PFSK-1 (cell line): ENCODE data around the gene AP2B1.

ENCODE experiments used
- POLR2AphosphoS5 ChIP-seq: IDR thresholded peaks from 2 replicates; pipeline ENCODE4 v1.6.1; 2012; ENCODE audit warnings: low read depth, mild to moderate bottlenecking, control low read depth, low read length, moderate library complexity
- TAF1 ChIP-seq: IDR thresholded peaks from 2 replicates; pipeline ENCODE4 v1.6.1; 2012; ENCODE audit warnings: low read length, control low read depth, borderline replicate concordance; ENCODE audit not compliant: insufficient read depth
- TF ChIP-seq, protein P1 (sequence below), 2 experiments: IDR thresholded peaks; 2 replicates each; pipeline versions ENCODE4 v1.6.1 to v1.8.0; 2011 to 2012; ENCODE audit warnings: low read depth in 2 of 2, low read length in 2 of 2, control low read depth in 1 of 2, inconsistent platforms in 1 of 2, mild to moderate bottlenecking in 1 of 2, moderate library complexity in 1 of 2; ENCODE audit not compliant: insufficient read depth in 1 of 2

DNA sequence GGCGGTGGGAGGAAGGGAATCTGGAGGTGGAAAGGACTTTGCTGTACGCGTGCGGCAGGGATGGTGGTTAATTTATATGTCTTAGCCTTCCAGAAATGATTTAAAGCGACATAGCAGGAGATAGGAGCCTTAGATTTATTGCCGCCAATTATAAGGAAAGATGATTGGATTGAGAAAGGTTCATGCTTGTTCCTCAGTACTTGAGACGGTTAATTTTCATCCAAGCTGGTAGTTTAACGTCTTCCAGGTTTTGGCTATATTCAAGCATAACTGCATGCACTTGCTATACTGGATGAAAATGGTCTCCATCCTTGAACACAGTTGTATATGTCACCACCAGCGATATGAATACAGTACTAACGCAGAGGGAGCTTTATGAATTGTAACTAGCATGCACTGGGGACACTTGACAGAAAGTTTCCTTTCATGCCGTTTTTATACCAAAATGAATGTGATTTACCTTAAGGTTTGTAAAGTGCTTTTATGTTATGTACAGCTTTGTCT is 8.1 kb upstream of the AP2B1 start:
- no peak for TF ChIP-seq TAF1
- TF ChIP-seq, protein P1, sequence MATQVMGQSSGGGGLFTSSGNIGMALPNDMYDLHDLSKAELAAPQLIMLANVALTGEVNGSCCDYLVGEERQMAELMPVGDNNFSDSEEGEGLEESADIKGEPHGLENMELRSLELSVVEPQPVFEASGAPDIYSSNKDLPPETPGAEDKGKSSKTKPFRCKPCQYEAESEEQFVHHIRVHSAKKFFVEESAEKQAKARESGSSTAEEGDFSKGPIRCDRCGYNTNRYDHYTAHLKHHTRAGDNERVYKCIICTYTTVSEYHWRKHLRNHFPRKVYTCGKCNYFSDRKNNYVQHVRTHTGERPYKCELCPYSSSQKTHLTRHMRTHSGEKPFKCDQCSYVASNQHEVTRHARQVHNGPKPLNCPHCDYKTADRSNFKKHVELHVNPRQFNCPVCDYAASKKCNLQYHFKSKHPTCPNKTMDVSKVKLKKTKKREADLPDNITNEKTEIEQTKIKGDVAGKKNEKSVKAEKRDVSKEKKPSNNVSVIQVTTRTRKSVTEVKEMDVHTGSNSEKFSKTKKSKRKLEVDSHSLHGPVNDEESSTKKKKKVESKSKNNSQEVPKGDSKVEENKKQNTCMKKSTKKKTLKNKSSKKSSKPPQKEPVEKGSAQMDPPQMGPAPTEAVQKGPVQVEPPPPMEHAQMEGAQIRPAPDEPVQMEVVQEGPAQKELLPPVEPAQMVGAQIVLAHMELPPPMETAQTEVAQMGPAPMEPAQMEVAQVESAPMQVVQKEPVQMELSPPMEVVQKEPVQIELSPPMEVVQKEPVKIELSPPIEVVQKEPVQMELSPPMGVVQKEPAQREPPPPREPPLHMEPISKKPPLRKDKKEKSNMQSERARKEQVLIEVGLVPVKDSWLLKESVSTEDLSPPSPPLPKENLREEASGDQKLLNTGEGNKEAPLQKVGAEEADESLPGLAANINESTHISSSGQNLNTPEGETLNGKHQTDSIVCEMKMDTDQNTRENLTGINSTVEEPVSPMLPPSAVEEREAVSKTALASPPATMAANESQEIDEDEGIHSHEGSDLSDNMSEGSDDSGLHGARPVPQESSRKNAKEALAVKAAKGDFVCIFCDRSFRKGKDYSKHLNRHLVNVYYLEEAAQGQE (IDR thresholded peaks at IDR 0.05; ENCODE audit: insufficient read depth in 1 of 2, low read depth in 2 of 2, low read length in 2 of 2), result no peak
- no peak for TF ChIP-seq POLR2AphosphoS5
